CD14-positive monocyte (primary cell): ENCODE measurements around the gene ROBO2. TPM values are rescaled to one million over a fixed set of nuclear protein-coding genes. Genes with fewer than 3 reads are reported as not detected.

ENCODE experiments used
- DNase-seq, 3 donors: peaks; one replicate each; pipeline ENCODE4 v3.0.0-alpha.2; 2011 to 2022
- H2AFZ ChIP-seq: 2 replicates; pipeline ENCODE4 v1.6.0; 2012; ENCODE audit warnings: mild to moderate bottlenecking, low read depth, low read length, inconsistent platforms; ENCODE audit not compliant: insufficient read depth, poor library complexity, severe bottlenecking
- H3K27ac ChIP-seq, 2 donors: 1 replicate in 1 of 2; 2 replicates in 1 of 2; pipeline ENCODE4 v1.5.1; 2012 to 2013; ENCODE audit warnings: low read length in 2 of 2, control low read depth in 1 of 2, inconsistent platforms in 1 of 2, low read depth in 1 of 2, mild to moderate bottlenecking in 1 of 2
- H3K27me3 ChIP-seq, 2 donors: one replicate each; pipeline versions ENCODE4 v1.6.0 to v1.6.1; 2011 to 2013; ENCODE audit warnings: low read length in 2 of 2; ENCODE audit not compliant: control insufficient read depth in 2 of 2, insufficient read depth in 2 of 2
- H3K36me3 ChIP-seq, 2 donors: replicated peaks in 1 of 2; 1 replicate in 1 of 2; 2 replicates in 1 of 2; pipeline versions ENCODE4 v1.5.1 to v1.6.1; 2012 to 2013; ENCODE audit warnings: low read length in 2 of 2, control low read depth in 1 of 2, inconsistent platforms in 1 of 2, mild to moderate bottlenecking in 1 of 2; ENCODE audit not compliant: insufficient read depth in 2 of 2, control insufficient read depth in 1 of 2
- H3K4me1 ChIP-seq, 2 donors: 1 replicate in 1 of 2; 2 replicates in 1 of 2; pipeline versions ENCODE4 v1.5.1 to v1.6.1; 2012 to 2013; ENCODE audit warnings: low read length in 2 of 2, control low read depth in 1 of 2, inconsistent platforms in 1 of 2, mild to moderate bottlenecking in 1 of 2, moderate library complexity in 1 of 2; ENCODE audit not compliant: insufficient read depth in 2 of 2, control insufficient read depth in 1 of 2
- H3K4me2 ChIP-seq: replicated peaks from 2 replicates; pipeline ENCODE3; 2012; ENCODE audit warnings: low read length, moderate library complexity, mild to moderate bottlenecking; ENCODE audit not compliant: poor library complexity, severe bottlenecking; ENCODE audit errors: extremely low read depth
- H3K4me3 ChIP-seq, 3 experiments: fragments of 200-600 bp in 1 of 3; sonication (generic) in 1 of 3; replicated peaks in 1 of 3; 1 replicate in 2 of 3; 2 replicates in 1 of 3; pipeline ENCODE4 v1.5.1; 2011 to 2013; ENCODE audit warnings: low read length in 3 of 3, mild to moderate bottlenecking in 3 of 3, control low read depth in 2 of 3, low read depth in 2 of 3, inconsistent platforms in 1 of 3, moderate library complexity in 1 of 3
- H3K79me2 ChIP-seq: 2 replicates; pipeline ENCODE4 v1.6.0; 2012; ENCODE audit warnings: mild to moderate bottlenecking, control low read depth, inconsistent platforms, low read length, moderate library complexity; ENCODE audit not compliant: insufficient read depth
- H3K9ac ChIP-seq: 2 replicates; pipeline ENCODE4 v1.6.0; 2017; ENCODE audit warnings: low read length, mild to moderate bottlenecking; ENCODE audit not compliant: insufficient read depth, poor library complexity, severe bottlenecking
- H3K9me3 ChIP-seq, 2 donors: replicated peaks in 1 of 2; 1 replicate in 1 of 2; 2 replicates in 1 of 2; pipeline versions ENCODE4 v1.5.1 to v1.6.1; 2012 to 2013; ENCODE audit warnings: low read length in 2 of 2, control low read depth in 1 of 2; ENCODE audit not compliant: control insufficient read depth in 1 of 2, insufficient read depth in 1 of 2
- H4K20me1 ChIP-seq: 2 replicates; pipeline ENCODE4 v1.6.0; 2012; ENCODE audit warnings: mild to moderate bottlenecking, low read length, control low read depth, moderate library complexity; ENCODE audit not compliant: insufficient read depth
- H3K27ac Mint-ChIP-seq, 7 donors: one replicate each; pipeline ENCODE4 v1.8.0; 2020; ENCODE audit warnings: mild to moderate bottlenecking in 7 of 7, mixed read lengths in 7 of 7, moderate library complexity in 6 of 7, inconsistent platforms in 2 of 7
- H3K27me3 Mint-ChIP-seq, 3 donors: one replicate each; pipeline ENCODE4 v1.8.0; 2021 to 2022; ENCODE audit warnings: low read depth in 3 of 3, mild to moderate bottlenecking in 3 of 3, mixed read lengths in 3 of 3, moderate library complexity in 3 of 3, inconsistent platforms in 1 of 3
- H3K36me3 Mint-ChIP-seq, 2 donors: one replicate each; pipeline ENCODE4 v1.8.0; 2020; ENCODE audit warnings: mixed read lengths in 2 of 2, inconsistent platforms in 1 of 2, mild to moderate bottlenecking in 1 of 2
- H3K4me1 Mint-ChIP-seq: one replicate; pipeline ENCODE4 v1.8.0; 2020; ENCODE audit warnings: mild to moderate bottlenecking, mixed read lengths
- H3K4me3 Mint-ChIP-seq, 2 donors: one replicate each; pipeline ENCODE4 v1.8.0; 2020; ENCODE audit warnings: mild to moderate bottlenecking in 2 of 2, mixed read lengths in 2 of 2, moderate library complexity in 1 of 2
- H3K9me3 Mint-ChIP-seq, 7 donors: one replicate each; pipeline ENCODE4 v1.8.0; 2020 to 2022; ENCODE audit warnings: mixed read lengths in 7 of 7, mild to moderate bottlenecking in 6 of 7, moderate library complexity in 6 of 7, inconsistent platforms in 2 of 7
- WGBS: methylation state at CpG from one replicate; pipeline ENCODE4 v1.1.5; 2013; ENCODE audit warnings: missing lambda C conversion rate; ENCODE audit not compliant: insufficient coverage; 5-methylcytosine and 5-hydroxymethylcytosine counted together
- intact Hi-C, 2 donors: fragments of 100-400 bp; cut with micrococcal nuclease; formaldehyde crosslinking; loops; one replicate each; pipeline versions ENCODE4 v1.15.0 to v1.15.1; 2023
- polyA plus RNA-seq, 3 donors: library from polyadenylated mRNA; depleted of rRNA in 1 of 3; unstranded in 2 of 3; stranded (reverse) in 1 of 3; fragments of 300-500 nt in 2 of 3; fragments of >200 nt in 1 of 3; fragmentation: Illumina TruSeq in 2 of 3; gene quantifications; 1 replicate in 2 of 3; 2 replicates in 1 of 3; pipeline ENCODE4 v1.2.3, GENCODE V29; 2012 to 2021
- TF ChIP-seq, protein P1 (sequence below): fragments of 200-600 bp; IDR thresholded peaks from one replicate; pipeline ENCODE4 v1.8.0; 2022; ENCODE audit warnings: antibody characterized with exemption, mild to moderate bottlenecking

The ROBO2 gene
- polyA plus RNA-seq, 3 donors: not detected

DNA sequence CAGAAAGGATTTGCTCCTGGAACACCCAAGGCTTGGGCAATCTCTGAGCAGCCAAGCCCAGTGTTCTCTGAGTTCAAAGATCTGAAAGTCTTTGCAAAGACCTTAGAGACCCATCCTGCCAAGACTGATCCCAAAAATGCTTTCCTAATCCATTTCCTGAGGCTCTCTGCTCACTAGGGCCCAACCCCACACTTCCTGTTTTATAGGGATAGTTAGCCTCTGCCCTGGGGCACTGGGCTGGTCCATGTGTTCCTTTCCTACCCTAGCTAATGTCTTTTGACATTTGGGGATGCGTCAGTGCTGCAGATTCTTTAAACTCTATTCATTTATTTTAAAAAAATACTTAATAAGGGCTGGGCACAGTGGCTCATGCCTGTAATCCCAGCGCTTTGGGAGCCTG is 372.7 kb downstream of the ROBO2 start:
- no peak overlapping the region for H3K4me3 Mint-ChIP-seq
- H4K20me1 ChIP-seq: no peaks in the 10 kb centered on the region
- H3K9me3 ChIP-seq: peaks cover 0 to 11% of the 10 kb centered on the region in 2 donors
- peaks cover 0 to 11% (median 2%) of the 10 kb centered on the region in 7 donors for H3K9me3 Mint-ChIP-seq
- no peaks in the 10 kb centered on the region for H3K4me1 ChIP-seq
- intact Hi-C loops: no loop called here
- no peak for DNase-seq
- no CpG with 5 or more reads among the region's 2 CpGs for WGBS
- no peaks in the 10 kb centered on the region for H3K79me2 ChIP-seq
- no peaks in the 10 kb centered on the region for H3K4me1 Mint-ChIP-seq
- no peak overlapping the region for H3K4me3 ChIP-seq
- H3K9ac ChIP-seq: no peak overlapping the region
- no peaks in the 10 kb centered on the region for H3K36me3 Mint-ChIP-seq
- no peak overlapping the region for H3K27ac ChIP-seq
- TF ChIP-seq, protein P1, sequence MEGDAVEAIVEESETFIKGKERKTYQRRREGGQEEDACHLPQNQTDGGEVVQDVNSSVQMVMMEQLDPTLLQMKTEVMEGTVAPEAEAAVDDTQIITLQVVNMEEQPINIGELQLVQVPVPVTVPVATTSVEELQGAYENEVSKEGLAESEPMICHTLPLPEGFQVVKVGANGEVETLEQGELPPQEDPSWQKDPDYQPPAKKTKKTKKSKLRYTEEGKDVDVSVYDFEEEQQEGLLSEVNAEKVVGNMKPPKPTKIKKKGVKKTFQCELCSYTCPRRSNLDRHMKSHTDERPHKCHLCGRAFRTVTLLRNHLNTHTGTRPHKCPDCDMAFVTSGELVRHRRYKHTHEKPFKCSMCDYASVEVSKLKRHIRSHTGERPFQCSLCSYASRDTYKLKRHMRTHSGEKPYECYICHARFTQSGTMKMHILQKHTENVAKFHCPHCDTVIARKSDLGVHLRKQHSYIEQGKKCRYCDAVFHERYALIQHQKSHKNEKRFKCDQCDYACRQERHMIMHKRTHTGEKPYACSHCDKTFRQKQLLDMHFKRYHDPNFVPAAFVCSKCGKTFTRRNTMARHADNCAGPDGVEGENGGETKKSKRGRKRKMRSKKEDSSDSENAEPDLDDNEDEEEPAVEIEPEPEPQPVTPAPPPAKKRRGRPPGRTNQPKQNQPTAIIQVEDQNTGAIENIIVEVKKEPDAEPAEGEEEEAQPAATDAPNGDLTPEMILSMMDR: no peak
- no peak overlapping the region for H3K4me2 ChIP-seq
- no peak overlapping the region for H3K27ac Mint-ChIP-seq
- no peaks in the 10 kb centered on the region for H3K36me3 ChIP-seq
- no peaks in the 10 kb centered on the region for H3K27me3 ChIP-seq
- peaks cover 0 to 2% (median 1%) of the 10 kb centered on the region in 3 donors for H3K27me3 Mint-ChIP-seq
- no peak overlapping the region for H2AFZ ChIP-seq

- Histone ChIP-seq H4K20me1 (no peaks in the 10 kb centered on the region), H3K4me3 (no peak overlapping the region), H3K27me3 (no peaks in the 10 kb centered on the region), H3K9ac (no peak overlapping the region), H2AFZ (no peak overlapping the region), H3K4me1 (no peaks in the 10 kb centered on the region), H3K79me2 (no peaks in the 10 kb centered on the region), H3K4me2 (no peak overlapping the region), H3K9me3 (peaks cover 0 to 11% of the 10 kb centered on the region in 2 donors), H3K36me3 (no peaks in the 10 kb centered on the region), H3K27ac (no peak overlapping the region)
- Mint-ChIP-seq H3K9me3 (peaks cover 0 to 11% (median 2%) of the 10 kb centered on the region in 7 donors), H3K4me1 (no peaks in the 10 kb centered on the region), H3K4me3 (no peak overlapping the region), H3K36me3 (no peaks in the 10 kb centered on the region), H3K27me3 (peaks cover 0 to 2% (median 1%) of the 10 kb centered on the region in 3 donors), H3K27ac (no peak overlapping the region)
- DNase-seq: no peak
- intact Hi-C loops: no loop called here
- TF ChIP-seq, protein P1: no peak
Measured at GRCh38 chr3:77414881-77415280, 375.0 kb downstream of the ROBO2 start.
